ENCODE results near the gene CASQ2. TPM values are rescaled to one million over a fixed set of nuclear protein-coding genes. Genes with fewer than 3 reads are reported as not detected.

Gene CASQ2
- total and polyA plus RNA-seq, 12 donors: 0.14 to 4.1 (median 0.34) TPM; not detected in 2

DNA sequence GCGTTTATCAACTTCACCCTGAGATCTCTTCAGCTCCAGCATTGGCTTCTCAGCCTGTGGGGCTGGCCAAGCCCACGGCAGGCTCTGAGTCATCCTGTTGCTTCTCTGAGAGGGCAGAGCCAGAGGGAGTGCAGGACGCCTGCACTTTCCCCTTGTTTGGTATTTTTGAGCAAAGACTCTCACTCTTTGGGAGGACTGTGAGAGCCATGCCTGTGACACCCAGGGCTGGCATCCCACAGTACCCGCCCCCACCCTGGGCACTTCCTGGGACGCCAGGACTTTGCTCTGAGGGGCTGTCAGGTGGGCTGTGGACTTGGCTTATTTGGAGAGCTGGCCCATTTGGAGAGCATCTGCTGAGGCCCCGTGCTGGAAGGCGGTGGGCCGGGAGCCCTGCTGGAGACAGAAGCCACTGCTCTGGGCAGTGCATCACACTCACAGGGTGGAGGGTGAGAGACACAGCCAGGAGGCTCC lies 89.3 kb downstream of the CASQ2 start:
- no peaks in the 10 kb centered on the region for H3K27me3 ChIP-seq
- peak; percentile 40 to 77 (median 66) for DNase-seq
- H3K4me1 ChIP-seq (replicated peaks in 1 of 2): peaks cover 2 to 5% of the 10 kb centered on the region in 2 donors
- TF ChIP-seq, protein P1, sequence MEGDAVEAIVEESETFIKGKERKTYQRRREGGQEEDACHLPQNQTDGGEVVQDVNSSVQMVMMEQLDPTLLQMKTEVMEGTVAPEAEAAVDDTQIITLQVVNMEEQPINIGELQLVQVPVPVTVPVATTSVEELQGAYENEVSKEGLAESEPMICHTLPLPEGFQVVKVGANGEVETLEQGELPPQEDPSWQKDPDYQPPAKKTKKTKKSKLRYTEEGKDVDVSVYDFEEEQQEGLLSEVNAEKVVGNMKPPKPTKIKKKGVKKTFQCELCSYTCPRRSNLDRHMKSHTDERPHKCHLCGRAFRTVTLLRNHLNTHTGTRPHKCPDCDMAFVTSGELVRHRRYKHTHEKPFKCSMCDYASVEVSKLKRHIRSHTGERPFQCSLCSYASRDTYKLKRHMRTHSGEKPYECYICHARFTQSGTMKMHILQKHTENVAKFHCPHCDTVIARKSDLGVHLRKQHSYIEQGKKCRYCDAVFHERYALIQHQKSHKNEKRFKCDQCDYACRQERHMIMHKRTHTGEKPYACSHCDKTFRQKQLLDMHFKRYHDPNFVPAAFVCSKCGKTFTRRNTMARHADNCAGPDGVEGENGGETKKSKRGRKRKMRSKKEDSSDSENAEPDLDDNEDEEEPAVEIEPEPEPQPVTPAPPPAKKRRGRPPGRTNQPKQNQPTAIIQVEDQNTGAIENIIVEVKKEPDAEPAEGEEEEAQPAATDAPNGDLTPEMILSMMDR (IDR thresholded peaks at IDR 0.05): no peak
- no peak for TF ChIP-seq POLR2A (IDR thresholded peaks at IDR 0.05)
- H3K9me3 ChIP-seq (replicated peaks in 1 of 3): no peaks in the 10 kb centered on the region
- no peaks in the 10 kb centered on the region for H3K36me3 ChIP-seq (replicated peaks in 1 of 2)
- H3K4me3 ChIP-seq: no peak overlapping the region
- intact Hi-C loops (cut with DNase I): no loop called here
- peak overlapping the region in 1 of 5 donors; percentile 68 for H3K27ac ChIP-seq
- 41 to 56% (median 51%) methylated on average over 3 to 8 of the region's 8 CpGs for WGBS, 4 donors

DNA sequence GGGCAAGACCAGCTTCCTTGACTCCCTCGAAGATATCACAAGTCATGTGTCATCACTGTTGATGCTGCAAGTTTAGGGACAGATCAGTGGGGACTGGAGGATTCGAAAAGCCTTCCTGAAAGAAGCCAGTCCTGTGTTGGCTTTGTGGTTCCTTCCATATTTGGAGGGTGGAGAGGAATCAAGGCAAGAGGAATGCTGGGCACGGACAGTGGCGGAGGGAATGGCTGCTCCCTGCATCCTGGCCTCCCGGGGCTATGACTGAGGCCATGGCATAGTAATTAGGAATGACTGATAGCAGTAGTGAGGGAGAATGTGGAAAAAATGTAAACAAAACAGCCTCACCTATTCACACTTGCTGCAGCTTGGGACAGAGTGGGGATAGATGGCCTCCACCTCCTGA lies 90.4 kb downstream of the CASQ2 start:
- 73 to 88% (median 78%) methylated on average over 5 of the region's 5 CpGs for WGBS, 4 donors
- Histone ChIP-seq H3K36me3 (replicated peaks in 1 of 2) (no peaks in the 10 kb centered on the region), H3K4me3 (no peak overlapping the region), H3K4me1 (replicated peaks in 1 of 2) (peaks cover 2 to 5% of the 10 kb centered on the region in 2 donors), H3K9me3 (replicated peaks in 1 of 3) (no peaks in the 10 kb centered on the region), H3K27me3 (no peaks in the 10 kb centered on the region), H3K27ac (no peak overlapping the region)
- intact Hi-C loops (cut with DNase I): no loop called here
- TF ChIP-seq, protein P1 (IDR thresholded peaks at IDR 0.05): no peak
- TF ChIP-seq POLR2A (IDR thresholded peaks at IDR 0.05): no peak
- DNase-seq: no peak

DNA sequence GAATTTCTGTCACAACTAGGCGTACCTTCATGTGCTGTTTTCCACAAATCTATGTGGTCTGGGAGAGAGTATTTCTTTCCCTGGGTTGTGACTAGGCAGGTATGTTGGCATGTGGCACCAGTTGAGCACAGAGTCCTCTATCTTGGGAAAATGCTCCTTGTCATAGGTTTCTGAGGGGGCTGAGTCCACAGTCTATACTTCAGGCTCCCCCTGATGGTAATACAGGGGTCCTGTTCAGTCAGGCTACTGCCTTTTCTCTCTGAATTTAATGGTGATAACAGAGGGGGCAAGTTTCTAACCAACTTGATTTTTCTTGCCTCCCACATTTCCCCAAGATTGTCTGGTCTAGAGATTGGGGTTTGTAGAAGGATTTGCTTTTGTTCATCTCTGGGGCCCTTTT lies 90.9 kb downstream of the CASQ2 start:
- intact Hi-C loops (cut with DNase I): no loop called here
- Histone ChIP-seq H3K4me1 (replicated peaks in 1 of 2) (peaks cover 2 to 5% of the 10 kb centered on the region in 2 donors), H3K27me3 (no peaks in the 10 kb centered on the region), H3K9me3 (replicated peaks in 1 of 3) (no peaks in the 10 kb centered on the region), H3K36me3 (replicated peaks in 1 of 2) (no peaks in the 10 kb centered on the region), H3K4me3 (no peak overlapping the region), H3K27ac (no peak overlapping the region)
- TF ChIP-seq, protein P1 (IDR thresholded peaks at IDR 0.05): no peak
- no peak for TF ChIP-seq POLR2A (IDR thresholded peaks at IDR 0.05)
- no peak for DNase-seq
- 98 to 100% (median 100%) methylated on average over 1 of the region's 1 CpG for WGBS, 4 donors

DNA sequence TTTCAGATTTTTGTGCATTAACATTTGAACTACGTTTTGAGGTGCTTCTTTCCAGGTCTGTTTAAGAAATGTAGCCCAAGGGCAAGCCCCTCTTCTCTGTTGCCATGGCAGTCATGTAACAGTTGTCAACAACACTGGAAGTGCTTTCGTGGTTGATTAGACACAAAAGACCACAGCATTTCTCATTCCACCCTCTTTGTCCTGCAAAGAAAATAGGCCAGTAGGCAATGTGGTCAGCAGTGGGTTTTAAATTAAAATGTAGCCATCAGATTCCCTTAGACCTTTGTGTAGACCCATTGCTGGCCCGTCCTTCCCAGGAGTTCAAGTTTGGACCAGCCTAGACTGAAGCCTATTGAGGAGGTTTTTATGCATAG lies 91.3 kb downstream of the CASQ2 start:
- intact Hi-C loops (cut with DNase I): no loop called here
- Histone ChIP-seq H3K36me3 (replicated peaks in 1 of 2) (no peaks in the 10 kb centered on the region), H3K4me1 (replicated peaks in 1 of 2) (peaks cover 2 to 5% of the 10 kb centered on the region in 2 donors), H3K27me3 (no peaks in the 10 kb centered on the region), H3K27ac (no peak overlapping the region), H3K4me3 (no peak overlapping the region), H3K9me3 (replicated peaks in 1 of 3) (no peaks in the 10 kb centered on the region)
- no peak for DNase-seq
- 72 to 79% (median 76%) methylated on average over 3 of the region's 3 CpGs for whole genome bisulfite sequencing, 4 donors
- TF ChIP-seq, protein P1 (IDR thresholded peaks at IDR 0.05): no peak
- TF ChIP-seq POLR2A (IDR thresholded peaks at IDR 0.05): no peak
